Fibroblast of skin of left biceps (primary cell): Measurements from ENCODE around the gene TCOF1.

ENCODE experiments used
- DNase-seq, 2 experiments: peaks; one replicate each; pipeline ENCODE4 v3.0.0-alpha.2; 2013; ENCODE audit warnings: low read depth in 2 of 2

Gene TCOF1

GRCh38 chr5:150349681-150350275 lies 7.7 kb upstream of the TCOF1 start:
- no peak for DNase-seq

- peak in 1 of 2 experiments; percentile 11 for DNase-seq
Observed at GRCh38 chr5:150350524-150351344, 6.8 kb upstream of the TCOF1 start.

GRCh38 chr5:150352244-150353031 lies 5.1 kb upstream of the TCOF1 start:
- DNase-seq: no peak

- DNase-seq: no peak
Observed at GRCh38 chr5:150353032-150353675, 4.3 kb upstream of the TCOF1 start.

GRCh38 chr5:150355791-150356190 lies 1.7 kb upstream of the TCOF1 start:
- no peak for DNase-seq

GRCh38 chr5:150356575-150357294 lies 762 bp upstream of the TCOF1 start:
- no peak for DNase-seq

GRCh38 chr5:150358261-150359095 lies 981 bp downstream of the TCOF1 start:
- DNase-seq: no peak

GRCh38 chr5:150361301-150361700 lies 3.8 kb downstream of the TCOF1 start:
- DNase-seq: no peak

GRCh38 chr5:150363185-150363584 lies 5.7 kb downstream of the TCOF1 start:
- no peak for DNase-seq

- no peak for DNase-seq
Observed at GRCh38 chr5:150364004-150364403, 6.5 kb downstream of the TCOF1 start.

GRCh38 chr5:150368526-150368925 lies 11.0 kb downstream of the TCOF1 start:
- no peak for DNase-seq

- DNase-seq: no peak
Observed at GRCh38 chr5:150372639-150373038, 15.1 kb downstream of the TCOF1 start.

GRCh38 chr5:150374651-150375050 lies 17.2 kb downstream of the TCOF1 start:
- DNase-seq: no peak

- peak in 1 of 2 experiments; percentile 8 for DNase-seq
Observed at GRCh38 chr5:150376799-150377771, 19.6 kb downstream of the TCOF1 start.

- peak; percentile 85 for DNase-seq
Observed at GRCh38 chr5:150377964-150378694, 20.6 kb downstream of the TCOF1 start.

GRCh38 chr5:150384701-150385100 lies 27.2 kb downstream of the TCOF1 start:
- DNase-seq: no peak

- DNase-seq: no peak
Observed at GRCh38 chr5:150386024-150386855, 28.7 kb downstream of the TCOF1 start.
